Hematopoietic multipotent progenitor cell treated with erythropoietin and hydrocortisone succinate and interleukin-3 and kit ligand, for 6 days (in vitro differentiated cells): ENCODE data around the gene GAMT.
"Not testable (repeated sequence)": the region's sequence is repeated elsewhere in the genome, so short reads cannot be mapped to it uniquely, and the experiment has no call there.

Source experiments
- DNase-seq: peaks from one replicate; pipeline ENCODE4 v3.0.0-alpha.2; 2015

Gene GAMT

GRCh38 chr19:1401138-1401888 lies at the start of gene GAMT:
GAMT (minus strand) TSS chr19:1401542; CDS start chr19:1401476, 66 bp downstream.
- DNase-seq = peak; percentile 58

DNA sequence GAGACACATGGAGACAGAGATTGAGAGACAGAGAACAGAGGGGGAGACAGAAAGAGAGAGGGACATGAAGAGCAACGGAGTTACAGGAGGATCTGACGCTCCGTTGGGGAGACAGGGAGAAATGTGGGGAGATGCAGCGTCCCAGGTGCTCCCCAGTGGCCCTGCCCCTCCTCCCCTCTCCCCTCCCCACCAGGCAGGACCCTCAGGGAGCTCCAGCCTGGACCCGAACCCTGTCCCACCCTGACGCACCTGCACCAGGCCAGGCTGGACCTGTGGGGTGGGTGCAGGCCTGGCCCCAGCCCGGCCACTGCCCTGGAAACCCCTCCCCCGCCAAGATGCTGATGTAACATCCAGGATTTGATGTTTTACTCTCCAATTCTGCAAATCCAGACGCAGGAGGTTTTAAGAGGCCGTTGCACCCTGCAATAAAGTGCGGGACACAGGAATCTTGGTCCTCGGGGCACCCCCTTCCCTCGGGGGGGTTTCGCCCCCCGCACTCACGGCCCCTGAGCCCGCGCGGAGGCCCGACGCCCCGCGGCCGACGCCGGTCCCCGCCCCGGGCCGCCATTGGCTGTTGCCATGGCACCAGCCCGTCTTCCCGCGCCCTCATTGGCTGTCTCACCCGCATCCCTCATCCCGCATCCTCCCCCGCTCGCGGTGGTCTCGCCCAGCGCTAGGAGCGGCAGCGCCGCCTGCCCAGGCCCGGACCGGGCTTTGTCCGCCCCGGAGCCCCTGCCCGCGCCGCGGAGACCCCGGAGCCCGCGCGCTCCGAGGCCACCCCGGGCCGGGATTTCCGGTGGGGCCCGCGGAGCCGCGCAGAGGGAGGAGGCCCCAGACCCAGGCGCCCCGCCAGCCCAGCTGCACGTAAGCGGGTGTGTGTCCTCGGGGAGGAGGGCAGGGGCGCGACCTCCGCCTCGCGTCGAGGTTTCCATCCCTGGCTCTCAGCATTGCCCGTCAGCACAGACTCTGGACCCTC lies 48.4 kb upstream of the GAMT start, which contains the start of gene APC2:
TSS of gene APC2 (plus strand) at position 655 of the 976 bp plus-strand sequence. CDS start 2,881 bp downstream, outside the sequence.
- peak; percentile 64 for DNase-seq

GRCh38 chr19:1447944-1448343 lies 46.6 kb upstream of the GAMT start:
- DNase-seq = no peak

DNA sequence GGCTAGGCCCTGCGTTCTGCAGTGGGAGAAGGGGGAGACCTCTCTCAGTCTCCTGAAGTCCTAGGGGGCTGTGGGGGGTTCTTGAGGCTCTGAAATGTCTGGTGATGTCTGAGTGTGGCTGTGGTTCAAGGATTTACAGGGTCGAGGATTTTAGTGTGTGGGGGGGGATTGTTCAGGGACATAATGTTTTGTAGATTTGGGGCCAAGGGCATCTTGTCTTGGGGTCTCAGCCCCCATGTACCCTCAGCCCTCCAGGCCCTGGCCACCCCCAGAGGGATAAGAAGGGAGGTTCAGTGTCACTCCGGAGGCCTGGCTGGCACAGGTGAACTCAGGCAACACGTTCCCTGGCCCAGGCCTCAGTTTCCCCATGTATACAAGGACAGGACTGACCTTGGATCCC lies 46.2 kb upstream of the GAMT start:
- no peak for DNase-seq

DNA sequence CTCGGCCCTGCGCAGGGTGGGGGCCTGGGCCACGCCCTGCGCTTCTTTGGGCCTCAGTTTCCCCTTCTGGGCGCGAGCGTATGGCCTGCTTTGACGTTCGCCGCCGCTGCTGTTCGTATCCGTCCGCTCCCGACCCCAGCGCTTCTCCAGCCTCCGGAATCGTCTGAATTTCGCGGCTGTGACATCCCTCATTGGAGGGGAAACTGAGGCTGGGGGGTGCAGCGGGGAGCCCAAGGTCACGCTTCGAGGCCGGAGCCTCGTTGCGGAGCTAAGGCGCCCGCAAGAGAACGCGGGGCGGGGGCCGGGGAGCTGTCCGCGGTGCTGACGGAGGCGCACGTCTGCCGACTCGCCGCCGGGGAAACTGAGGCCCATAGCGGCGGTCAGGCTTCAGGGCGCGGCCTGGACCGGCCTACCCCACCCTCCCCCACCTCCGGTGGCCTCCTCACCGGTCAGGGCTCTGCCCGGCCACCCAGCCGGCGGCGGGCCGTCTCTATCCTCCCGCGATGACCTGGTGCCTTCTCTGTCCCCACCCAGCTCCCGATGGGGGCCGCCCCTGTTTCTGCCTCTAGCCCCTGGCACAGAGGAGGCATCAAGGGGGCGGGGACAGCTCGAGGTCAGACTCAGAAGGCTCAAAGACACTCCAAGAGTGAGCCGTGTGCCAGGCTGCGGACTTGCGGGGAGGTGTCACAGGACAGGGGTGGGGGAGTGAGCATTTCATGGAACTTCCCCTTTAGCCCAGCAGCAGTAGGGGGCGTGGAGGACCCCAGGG lies 45.6 kb upstream of the GAMT start:
- DNase-seq = peak; percentile 51

DNA sequence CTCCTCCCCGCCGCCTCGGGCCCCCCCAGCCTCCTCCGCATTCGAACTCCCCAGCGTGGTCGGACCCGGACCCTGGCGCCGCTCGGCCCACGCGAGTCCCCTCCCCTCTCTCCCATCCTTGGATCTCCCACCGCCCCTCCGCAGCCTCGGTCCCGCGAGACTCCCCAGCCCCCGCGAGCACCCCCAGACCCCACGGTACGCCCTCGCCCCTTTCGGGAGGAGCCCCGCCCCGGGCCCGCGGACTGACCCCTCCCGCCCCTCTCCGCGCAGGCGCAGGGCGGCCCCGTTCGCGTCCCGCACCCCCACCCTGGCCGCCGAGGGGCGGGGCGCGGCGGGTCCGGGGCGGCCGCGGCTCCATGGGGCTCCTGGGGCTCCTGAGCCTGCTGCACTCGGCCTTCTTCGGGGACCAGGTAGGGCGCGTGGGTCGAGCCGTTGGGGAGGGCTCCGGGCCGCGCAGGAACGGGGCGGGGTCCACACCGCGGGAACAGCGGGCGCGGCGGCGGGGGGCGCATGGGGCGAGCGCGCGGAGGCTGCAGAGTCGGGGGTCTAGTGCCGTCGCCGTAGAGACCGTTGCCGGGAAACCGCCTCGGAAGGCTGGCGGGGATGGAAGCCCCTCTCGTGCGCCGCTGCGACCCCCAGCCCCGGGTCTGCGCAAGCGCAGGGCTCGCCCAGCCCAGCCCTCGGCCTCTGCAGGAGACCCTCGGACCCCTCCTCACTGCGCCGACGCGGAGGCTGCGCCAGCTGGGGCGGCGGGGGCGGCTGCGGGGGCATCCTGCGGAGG lies 44.8 kb upstream of the GAMT start:
- DNase-seq = peak; percentile 46

- peak; percentile 80 for DNase-seq
These were observed 44.0 kb upstream of the GAMT start for GRCh38 chr19:1445185-1445931.

DNA sequence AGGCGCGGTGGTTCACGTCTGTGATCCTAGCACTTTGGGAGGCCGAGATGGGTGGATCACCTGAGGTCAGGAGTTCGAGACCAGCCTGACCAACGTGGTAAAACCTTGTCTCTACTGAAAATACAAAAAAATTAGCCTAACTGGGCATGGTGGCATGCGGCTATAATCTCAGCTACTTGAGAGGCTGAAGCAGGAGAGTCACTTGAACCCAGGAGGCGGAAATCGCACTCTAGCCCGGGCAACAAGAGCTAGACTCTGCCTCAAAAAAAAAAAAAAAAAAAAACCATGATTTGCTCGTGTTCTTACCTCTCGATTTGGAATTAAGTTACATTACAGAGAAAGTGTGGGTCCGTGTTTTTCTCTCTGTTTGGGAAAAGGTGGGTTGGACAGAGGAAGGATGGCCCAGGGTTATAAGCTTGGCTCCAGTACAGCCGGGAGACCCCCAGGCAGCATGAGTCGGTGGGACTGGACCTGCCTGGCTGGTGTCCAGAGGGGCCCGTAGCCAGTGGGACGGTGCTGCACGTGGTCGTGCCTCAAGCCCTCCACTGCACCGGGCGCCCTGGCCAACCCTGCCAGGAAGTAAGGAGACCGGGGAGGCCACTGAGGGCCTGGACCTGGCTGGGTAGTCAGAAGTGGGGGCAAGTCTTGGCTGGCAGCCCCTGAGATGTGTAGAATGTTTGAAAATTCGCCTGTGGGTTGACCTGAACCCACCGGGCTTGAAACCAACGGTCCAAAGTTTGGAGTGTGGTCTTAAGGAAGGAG lies 40.5 kb upstream of the GAMT start:
- no peak for DNase-seq

DNA sequence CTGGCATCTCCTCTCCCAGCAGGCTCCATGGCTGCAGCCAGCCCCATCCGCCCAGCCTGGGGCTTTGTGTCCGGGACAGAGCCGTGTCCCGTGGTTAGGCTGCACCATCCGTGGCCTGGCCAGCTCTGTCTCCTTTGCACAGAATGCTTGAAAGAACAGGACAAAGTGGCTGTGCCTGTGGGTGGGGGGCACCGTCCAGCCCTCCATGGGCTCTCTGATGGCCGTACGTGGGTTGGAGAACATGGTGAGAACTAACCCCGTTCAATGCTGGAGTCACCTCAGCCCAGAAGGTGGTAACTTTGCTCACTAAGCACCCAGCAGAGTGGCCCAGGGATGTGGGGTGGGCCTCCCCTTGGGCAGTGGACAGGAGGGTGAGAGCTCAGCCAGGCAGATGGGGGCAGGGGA lies 39.7 kb upstream of the GAMT start:
- DNase-seq = no peak

DNA sequence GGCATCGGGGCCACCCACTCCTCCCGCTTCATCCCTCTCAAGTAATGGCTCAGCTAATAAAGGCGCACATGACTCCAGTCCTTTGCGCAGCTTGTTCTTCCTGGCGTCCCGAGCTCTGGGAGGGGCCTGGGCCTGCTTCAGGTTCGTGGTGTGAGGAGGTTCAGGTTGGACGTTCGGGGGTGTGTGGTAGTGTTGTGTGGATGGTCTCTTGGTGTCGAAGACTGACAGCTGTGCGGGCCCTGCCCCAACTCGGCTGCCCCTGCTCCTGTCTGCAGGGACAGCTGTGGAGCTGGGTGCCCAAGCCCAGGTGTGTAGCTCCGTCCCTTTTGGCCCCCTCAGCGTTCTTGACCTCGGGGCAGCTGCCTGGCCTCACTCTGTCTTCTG lies 39.1 kb upstream of the GAMT start:
- no peak for DNase-seq

DNA sequence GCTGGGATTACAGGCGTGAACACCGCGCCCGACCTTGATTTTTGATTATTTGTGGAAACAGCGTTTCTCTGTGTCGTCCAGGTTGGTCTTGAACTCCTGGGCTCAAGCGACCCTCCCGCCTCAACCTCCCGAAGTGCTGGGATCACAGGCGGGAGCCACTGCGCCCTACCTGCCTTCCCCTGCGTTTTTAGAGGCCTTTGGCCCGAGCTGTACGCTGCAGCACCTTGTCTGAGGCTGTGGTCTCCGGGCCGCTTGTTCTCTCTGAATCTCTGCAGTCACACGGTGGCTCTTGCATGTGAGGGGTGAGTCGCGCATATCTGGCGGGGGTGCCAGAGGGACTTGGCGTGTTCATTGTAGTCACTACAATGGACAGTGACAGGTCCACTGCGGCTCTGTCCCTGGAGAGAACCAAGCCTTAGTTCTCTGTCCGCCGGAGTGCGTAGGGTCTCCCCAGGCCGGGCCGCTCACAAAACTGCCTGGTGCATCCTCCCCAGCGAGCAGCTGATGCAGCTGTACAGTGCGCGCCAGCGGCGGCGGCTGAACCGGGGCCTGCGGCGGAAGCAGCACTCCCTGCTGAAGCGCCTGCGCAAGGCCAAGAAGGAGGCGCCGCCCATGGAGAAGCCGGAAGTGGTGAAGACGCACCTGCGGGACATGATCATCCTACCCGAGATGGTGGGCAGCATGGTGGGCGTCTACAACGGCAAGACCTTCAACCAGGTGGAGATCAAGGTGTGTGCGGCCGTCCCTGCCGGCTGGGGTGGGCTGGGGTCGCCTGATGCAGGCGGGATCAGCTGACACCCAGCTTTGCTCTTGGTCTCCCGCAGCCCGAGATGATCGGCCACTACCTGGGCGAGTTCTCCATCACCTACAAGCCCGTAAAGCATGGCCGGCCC lies 38.4 kb upstream of the GAMT start:
- not testable (repeated sequence) for DNase-seq

DNA sequence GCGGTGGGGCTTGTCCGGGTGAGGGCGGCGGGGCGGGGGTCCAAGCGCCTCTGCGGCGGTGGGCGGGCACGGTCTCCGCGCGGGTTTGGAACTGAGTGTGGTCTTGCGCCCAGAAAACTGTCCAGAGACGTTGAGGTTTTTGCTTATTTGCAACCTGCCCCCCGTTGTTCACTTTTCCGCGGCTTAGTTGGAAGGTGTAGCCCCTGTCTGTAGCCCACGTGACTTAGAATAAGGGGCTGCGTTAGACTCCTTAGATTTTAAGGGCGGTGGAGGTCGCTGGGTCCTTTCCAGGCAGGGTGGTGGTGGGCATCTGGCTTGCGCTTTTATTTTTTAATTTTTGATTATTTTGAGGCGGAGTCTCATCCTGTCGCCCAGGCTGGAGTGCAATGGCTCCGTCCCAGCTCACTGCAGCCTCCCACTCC lies 37.6 kb upstream of the GAMT start:
- DNase-seq = peak; percentile 45

- DNase-seq = peak; percentile 95
These were observed 36.9 kb upstream of the GAMT start, which contains the start of gene RPS15 for GRCh38 chr19:1438035-1438932. RPS15 (plus strand) TSS chr19:1438396; CDS start chr19:1438426, 30 bp downstream.

GRCh38 chr19:1437609-1438008 lies 36.3 kb upstream of the GAMT start:
- DNase-seq = no peak

DNA sequence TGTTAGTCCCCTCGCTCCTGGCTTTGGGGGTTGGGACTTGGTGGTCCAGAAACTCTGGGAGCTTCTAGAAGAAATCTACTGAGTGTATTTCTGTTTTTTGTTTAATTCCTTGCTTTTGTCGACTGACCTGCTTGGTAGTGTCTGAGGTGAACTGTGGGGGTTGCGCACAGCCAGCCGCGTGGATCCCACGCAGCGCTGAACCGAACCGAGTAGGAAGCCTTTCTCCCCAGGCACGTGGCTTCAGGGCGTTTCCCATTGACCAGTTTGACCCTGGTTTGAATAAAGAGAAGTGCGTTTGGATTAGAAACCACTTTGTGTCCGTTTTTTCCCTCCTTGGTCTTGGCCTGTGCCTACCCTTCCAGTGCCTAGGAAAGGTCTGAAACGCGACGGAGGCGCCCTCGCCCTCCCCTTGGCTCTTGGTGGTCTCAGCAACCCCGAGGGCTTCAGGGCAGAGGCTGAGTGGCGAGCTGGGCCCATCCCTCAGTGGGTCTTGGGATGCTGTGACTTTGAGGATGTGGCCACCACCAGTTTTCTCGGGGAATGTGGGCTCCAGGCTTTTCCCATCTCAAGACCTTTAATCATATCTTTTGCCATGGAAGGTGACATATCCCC lies 34.1 kb upstream of the GAMT start:
- no peak for DNase-seq

GRCh38 chr19:1434577-1435060 lies 33.3 kb upstream of the GAMT start:
- DNase-seq = no peak

- no peak for DNase-seq
These were observed 32.7 kb upstream of the GAMT start for GRCh38 chr19:1434040-1434366.
